ENCODE data around the gene EFCAB12. TPM values are rescaled to one million over a fixed set of nuclear protein-coding genes. Genes with fewer than 3 reads are reported as not detected.
"Not testable (repeated sequence)": the region's sequence is repeated elsewhere in the genome, so short reads cannot be mapped to it uniquely, and the experiment has no call there.

EFCAB12 gene
- total RNA-seq, 1 donor from 2014 or later = 0.13 TPM

GRCh38 chr3:129391583-129391982 lies 36.9 kb downstream of the EFCAB12 start:
- H3K4me3 Mint-ChIP-seq; H4K20me1 ChIP-seq (ENCODE audit: low read depth); H3K27ac ChIP-seq; H3K27me3 Mint-ChIP-seq (ENCODE audit: insufficient read depth, low read depth); H3K4me1 ChIP-seq; H2AFZ ChIP-seq (replicated peaks); H3K4me2 ChIP-seq; H3K4me3 ChIP-seq; H3K9ac ChIP-seq; H3K27ac Mint-ChIP-seq; H3K27me3 ChIP-seq; DNase-seq (ENCODE audit: low spot score); H3K9me3 Mint-ChIP-seq; H3K36me3 ChIP-seq; H3F3A ChIP-seq (ENCODE audit: low read depth); H3K9me3 ChIP-seq (ENCODE audit: low read depth): not testable (repeated sequence)
- H3K79me2 ChIP-seq (ENCODE audit: low read depth) = peaks cover 16% of the 10 kb centered on the region
- H3K4me1 Mint-ChIP-seq = peaks cover 24% of the 10 kb centered on the region
- H3K36me3 Mint-ChIP-seq = peaks cover 27% of the 10 kb centered on the region

- no peaks in the 10 kb centered on the region for H3K36me3 ChIP-seq
- no peaks in the 10 kb centered on the region for H4K20me1 ChIP-seq (ENCODE audit: low read depth)
- H3K27me3 ChIP-seq = no peaks in the 10 kb centered on the region
- H3K4me1 ChIP-seq = no peaks in the 10 kb centered on the region
- no peak overlapping the region for H2AFZ ChIP-seq (replicated peaks)
- H3K9me3 ChIP-seq (ENCODE audit: low read depth) = no peaks in the 10 kb centered on the region
- H3K4me2 ChIP-seq = no peak overlapping the region
- no peaks in the 10 kb centered on the region for H3K79me2 ChIP-seq (ENCODE audit: low read depth)
- Mint-ChIP-seq H3K27ac (peak overlapping the region; percentile 18), H3K4me3 (no peak overlapping the region), H3K4me1 (peaks cover 23% of the 10 kb centered on the region), H3K36me3 (peaks cover 26% of the 10 kb centered on the region), H3K27me3 (ENCODE audit: insufficient read depth, low read depth) (no peaks in the 10 kb centered on the region), H3K9me3 (no peaks in the 10 kb centered on the region)
- no peak overlapping the region for H3K27ac ChIP-seq
- no peak overlapping the region for H3K4me3 ChIP-seq
- no peak overlapping the region for H3K9ac ChIP-seq
- TF ChIP-seq EZH2phosphoT487 (IDR thresholded peaks at IDR 0.05) (no peak), CTCF (IDR thresholded peaks at IDR 0.05) (no peak), EZH2 (IDR thresholded peaks at IDR 0.05) (no peak)
- H3F3A ChIP-seq (ENCODE audit: low read depth) = no peaks in the 10 kb centered on the region
- no peak for DNase-seq (ENCODE audit: low spot score)
These were observed 38.9 kb downstream of the EFCAB12 start for GRCh38 chr3:129389572-129389937.

- H3K9me3 Mint-ChIP-seq; H3K4me1 ChIP-seq; H3K9ac ChIP-seq; H3K27ac ChIP-seq; H3F3A ChIP-seq (ENCODE audit: low read depth); H3K27me3 Mint-ChIP-seq (ENCODE audit: insufficient read depth, low read depth); DNase-seq (ENCODE audit: low spot score); H3K36me3 ChIP-seq; H3K27me3 ChIP-seq; H2AFZ ChIP-seq (replicated peaks); H3K4me3 ChIP-seq; H4K20me1 ChIP-seq (ENCODE audit: low read depth); H3K4me2 ChIP-seq; H3K9me3 ChIP-seq (ENCODE audit: low read depth); H3K79me2 ChIP-seq (ENCODE audit: low read depth); H3K4me3 Mint-ChIP-seq: not testable (repeated sequence)
- peaks cover 23% of the 10 kb centered on the region for H3K4me1 Mint-ChIP-seq
- peak overlapping the region; percentile 66 for H3K27ac Mint-ChIP-seq
- H3K36me3 Mint-ChIP-seq = peaks cover 24% of the 10 kb centered on the region
These were observed 39.5 kb downstream of the EFCAB12 start for GRCh38 chr3:129388791-129389571.

- Mint-ChIP-seq H3K27ac (no peak overlapping the region), H3K4me3 (no peak overlapping the region), H3K27me3 (ENCODE audit: insufficient read depth, low read depth) (no peaks in the 10 kb centered on the region), H3K36me3 (peaks cover 24% of the 10 kb centered on the region), H3K9me3 (no peaks in the 10 kb centered on the region), H3K4me1 (peaks cover 26% of the 10 kb centered on the region)
- no peak overlapping the region for H2AFZ ChIP-seq (replicated peaks)
- H3K27me3 ChIP-seq = no peaks in the 10 kb centered on the region
- peaks cover 3% of the 10 kb centered on the region for H3K4me1 ChIP-seq
- no peaks in the 10 kb centered on the region for H3K9me3 ChIP-seq (ENCODE audit: low read depth)
- H3K79me2 ChIP-seq (ENCODE audit: low read depth) = no peaks in the 10 kb centered on the region
- H4K20me1 ChIP-seq (ENCODE audit: low read depth) = no peaks in the 10 kb centered on the region
- H3K9ac ChIP-seq = no peak overlapping the region
- H3K4me2 ChIP-seq = no peak overlapping the region
- H3K27ac ChIP-seq = no peak overlapping the region
- DNase-seq (ENCODE audit: low spot score) = no peak
- no peaks in the 10 kb centered on the region for H3K36me3 ChIP-seq
- H3K4me3 ChIP-seq = no peak overlapping the region
- no peak for TF ChIP-seq EZH2 (IDR thresholded peaks at IDR 0.05)
- no peak for TF ChIP-seq CTCF (IDR thresholded peaks at IDR 0.05)
- H3F3A ChIP-seq (ENCODE audit: low read depth) = peaks cover 4% of the 10 kb centered on the region
These were observed 40.9 kb downstream of the EFCAB12 start for GRCh38 chr3:129387487-129387886.

All from neural progenitor cell (in vitro differentiated cells).